ENCODE data around the gene USP36. TPM values are rescaled to one million over a fixed set of nuclear protein-coding genes. Genes with fewer than 3 reads are reported as not detected.
"Not testable (repeated sequence)": the region's sequence is repeated elsewhere in the genome, so short reads cannot be mapped to it uniquely, and the experiment has no call there.

The USP36 gene
- total RNA-seq, 1 donor: 30.8 TPM

DNA sequence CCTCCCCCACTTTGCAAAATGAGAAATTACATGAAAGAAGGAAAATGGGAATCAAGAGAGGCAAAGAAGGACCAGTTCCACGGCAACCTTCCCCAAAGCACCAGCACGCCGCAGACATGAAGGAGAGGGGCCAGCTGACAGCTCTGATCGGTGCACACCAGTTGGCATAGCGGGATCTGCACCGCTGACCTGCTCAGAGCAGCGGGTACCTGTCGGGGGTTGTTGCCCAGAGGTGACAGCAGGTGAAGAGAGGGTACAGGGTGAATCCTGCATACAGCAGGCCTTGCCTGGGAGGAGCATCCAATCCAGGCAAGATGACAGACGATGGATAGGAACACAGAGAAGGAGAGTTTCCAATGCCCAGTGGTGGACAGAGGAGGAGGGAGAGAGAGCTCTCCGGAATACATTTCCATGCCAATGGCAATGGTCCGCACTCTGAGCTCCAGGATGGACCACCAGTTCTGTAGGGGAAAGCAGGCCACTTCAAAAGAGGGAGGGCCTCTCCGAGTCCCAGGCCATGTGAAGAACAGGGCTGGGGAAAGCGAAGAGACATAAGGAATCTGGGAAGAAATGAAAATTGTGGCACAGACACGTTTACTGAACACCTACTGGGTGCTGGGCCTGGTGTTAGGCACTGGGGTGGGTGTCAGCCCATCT is 38.4 kb upstream of the USP36 start:
- Histone ChIP-seq H3K27ac (ENCODE audit: low read depth, low read length) (peak overlapping the region; percentile 94), H4K20me1 (ENCODE audit: insufficient read depth, low read length) (peaks cover 25% of the 10 kb centered on the region), H3K4me2 (ENCODE audit: insufficient read depth, low read length) (peak overlapping the region; percentile 80), H3K79me2 (ENCODE audit: insufficient read depth, low read length) (peaks cover 84% of the 10 kb centered on the region), H3K9me3 (ENCODE audit: low read depth, low read length) (no peaks in the 10 kb centered on the region), H3K4me1 (ENCODE audit: insufficient read depth, low read length) (peaks cover 47% of the 10 kb centered on the region), H2AFZ (ENCODE audit: low read length) (no peak overlapping the region), H3K36me3 (ENCODE audit: insufficient read depth, low read length) (peaks cover 6% of the 10 kb centered on the region), H3K27me3 (ENCODE audit: insufficient read depth, low read length) (no peaks in the 10 kb centered on the region), H3K4me3 (ENCODE audit: insufficient read depth, low read length) (peak overlapping the region; percentile 34)
- TF ChIP-seq, protein P1, sequence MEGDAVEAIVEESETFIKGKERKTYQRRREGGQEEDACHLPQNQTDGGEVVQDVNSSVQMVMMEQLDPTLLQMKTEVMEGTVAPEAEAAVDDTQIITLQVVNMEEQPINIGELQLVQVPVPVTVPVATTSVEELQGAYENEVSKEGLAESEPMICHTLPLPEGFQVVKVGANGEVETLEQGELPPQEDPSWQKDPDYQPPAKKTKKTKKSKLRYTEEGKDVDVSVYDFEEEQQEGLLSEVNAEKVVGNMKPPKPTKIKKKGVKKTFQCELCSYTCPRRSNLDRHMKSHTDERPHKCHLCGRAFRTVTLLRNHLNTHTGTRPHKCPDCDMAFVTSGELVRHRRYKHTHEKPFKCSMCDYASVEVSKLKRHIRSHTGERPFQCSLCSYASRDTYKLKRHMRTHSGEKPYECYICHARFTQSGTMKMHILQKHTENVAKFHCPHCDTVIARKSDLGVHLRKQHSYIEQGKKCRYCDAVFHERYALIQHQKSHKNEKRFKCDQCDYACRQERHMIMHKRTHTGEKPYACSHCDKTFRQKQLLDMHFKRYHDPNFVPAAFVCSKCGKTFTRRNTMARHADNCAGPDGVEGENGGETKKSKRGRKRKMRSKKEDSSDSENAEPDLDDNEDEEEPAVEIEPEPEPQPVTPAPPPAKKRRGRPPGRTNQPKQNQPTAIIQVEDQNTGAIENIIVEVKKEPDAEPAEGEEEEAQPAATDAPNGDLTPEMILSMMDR (IDR thresholded peaks at IDR 0.05; ENCODE audit: extremely low read depth, low read depth, low read length): no peak
- peak; percentile 57 for DNase-seq (ENCODE audit: insufficient read length, low spot score, missing footprints)

DNA sequence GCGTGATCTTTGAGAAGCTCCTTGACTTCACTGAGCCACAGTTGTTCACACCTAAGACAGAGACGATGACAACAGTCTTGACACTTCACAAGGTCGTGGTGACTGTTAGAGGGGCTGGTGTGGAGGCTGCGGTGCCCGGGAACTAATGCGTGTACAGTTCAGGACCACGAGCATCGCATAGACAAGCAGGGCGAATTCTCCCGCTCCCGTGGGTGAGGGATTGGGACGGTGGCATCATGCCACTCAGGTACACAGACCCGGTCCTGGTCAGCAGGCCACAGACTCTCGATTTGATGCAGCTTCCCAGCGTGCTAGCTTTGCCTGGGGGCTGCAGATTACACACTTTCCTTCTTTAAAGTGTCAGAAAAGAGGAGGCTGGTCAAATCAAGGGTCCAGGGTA is 37.6 kb upstream of the USP36 start:
- no peak overlapping the region for H3K27ac ChIP-seq (ENCODE audit: low read depth, low read length)
- H3K79me2 ChIP-seq (ENCODE audit: insufficient read depth, low read length): peaks cover 83% of the 10 kb centered on the region

DNA sequence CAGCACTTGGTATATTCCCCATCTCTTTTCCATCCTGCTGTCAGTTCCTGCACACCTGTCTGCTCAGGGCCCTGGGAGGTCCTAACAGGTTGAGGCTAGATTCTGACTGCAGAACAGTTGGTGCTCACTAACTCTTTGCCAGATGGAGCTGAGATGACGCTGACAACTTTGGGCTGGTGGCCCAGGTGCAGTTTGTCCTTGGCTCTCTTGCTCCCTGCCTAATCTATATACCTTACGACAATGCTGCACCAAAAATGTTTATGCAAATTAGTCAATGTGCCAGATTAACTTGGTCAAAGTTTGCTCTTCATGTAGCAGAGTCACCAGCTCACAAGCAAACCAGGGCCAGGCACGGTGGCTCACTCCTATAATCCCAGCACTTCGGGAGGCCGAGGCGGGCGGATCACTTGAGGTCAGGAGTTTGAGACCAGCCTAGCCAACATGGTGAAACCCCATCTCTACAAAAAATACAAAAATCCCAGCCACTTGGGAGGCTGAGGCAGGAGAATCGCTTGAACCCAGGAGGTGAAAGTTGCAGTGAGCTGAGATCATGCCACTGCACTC is 36.4 kb upstream of the USP36 start:
- Histone ChIP-seq H3K4me1 (ENCODE audit: insufficient read depth, low read length) (peaks cover 37% of the 10 kb centered on the region), H3K79me2 (ENCODE audit: insufficient read depth, low read length) (peaks cover 80% of the 10 kb centered on the region), H4K20me1 (ENCODE audit: insufficient read depth, low read length) (peaks cover 33% of the 10 kb centered on the region), H3K36me3 (ENCODE audit: insufficient read depth, low read length) (peaks cover 24% of the 10 kb centered on the region)
- not testable (repeated sequence) for H3K27me3 ChIP-seq (ENCODE audit: insufficient read depth, low read length); DNase-seq (ENCODE audit: insufficient read length, low spot score, missing footprints); H3K4me3 ChIP-seq (ENCODE audit: insufficient read depth, low read length); H3K27ac ChIP-seq (ENCODE audit: low read depth, low read length); H3K4me2 ChIP-seq (ENCODE audit: insufficient read depth, low read length); H2AFZ ChIP-seq (ENCODE audit: low read length); H3K9me3 ChIP-seq (ENCODE audit: low read depth, low read length)

More for the DNA sequence above, 37.6 kb upstream of the USP36 start:
- Histone ChIP-seq H3K4me3 (ENCODE audit: insufficient read depth, low read length) (no peak overlapping the region), H3K4me1 (ENCODE audit: insufficient read depth, low read length) (peaks cover 45% of the 10 kb centered on the region), H3K4me2 (ENCODE audit: insufficient read depth, low read length) (no peak overlapping the region), H3K27me3 (ENCODE audit: insufficient read depth, low read length) (no peaks in the 10 kb centered on the region), H3K9me3 (ENCODE audit: low read depth, low read length) (no peaks in the 10 kb centered on the region), H2AFZ (ENCODE audit: low read length) (no peak overlapping the region), H4K20me1 (ENCODE audit: insufficient read depth, low read length) (peaks cover 28% of the 10 kb centered on the region), H3K36me3 (ENCODE audit: insufficient read depth, low read length) (peaks cover 13% of the 10 kb centered on the region)
- TF ChIP-seq, protein P1 (IDR thresholded peaks at IDR 0.05; ENCODE audit: extremely low read depth, low read depth, low read length): no peak
- DNase-seq (ENCODE audit: insufficient read length, low spot score, missing footprints): peak; percentile 4

DNA sequence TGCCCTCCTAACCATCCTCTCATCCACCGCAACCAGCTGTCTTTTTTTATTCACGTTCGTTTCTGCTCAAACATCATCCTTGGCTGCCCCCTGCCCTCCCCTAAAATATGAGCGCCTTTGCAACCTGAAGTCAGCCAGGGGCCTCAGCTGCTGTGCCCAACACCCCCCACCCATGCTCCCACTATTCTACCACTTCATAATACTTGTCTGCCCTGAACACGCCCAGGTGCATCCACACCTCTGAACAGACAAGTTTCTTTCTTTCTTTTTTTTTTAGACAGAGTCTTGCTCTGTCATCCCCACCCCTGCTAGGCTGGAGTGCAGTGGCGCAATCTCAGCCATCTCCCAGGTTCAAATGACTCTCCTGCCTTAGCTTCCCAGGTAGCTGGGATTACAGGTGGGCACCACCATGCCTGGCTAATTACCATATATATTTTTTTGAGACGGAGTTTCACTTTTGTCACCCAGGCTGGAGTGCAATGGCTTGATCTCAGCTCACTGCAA is 35.5 kb upstream of the USP36 start:
- Histone ChIP-seq H3K4me2 (ENCODE audit: insufficient read depth, low read length) (no peak overlapping the region), H3K4me3 (ENCODE audit: insufficient read depth, low read length) (no peak overlapping the region), H3K4me1 (ENCODE audit: insufficient read depth, low read length) (peaks cover 37% of the 10 kb centered on the region), H3K36me3 (ENCODE audit: insufficient read depth, low read length) (peaks cover 27% of the 10 kb centered on the region), H3K27ac (ENCODE audit: low read depth, low read length) (peak overlapping the region; percentile 61), H4K20me1 (ENCODE audit: insufficient read depth, low read length) (peaks cover 33% of the 10 kb centered on the region), H3K27me3 (ENCODE audit: insufficient read depth, low read length) (no peaks in the 10 kb centered on the region), H2AFZ (ENCODE audit: low read length) (no peak overlapping the region), H3K9me3 (ENCODE audit: low read depth, low read length) (no peaks in the 10 kb centered on the region), H3K79me2 (ENCODE audit: insufficient read depth, low read length) (peaks cover 73% of the 10 kb centered on the region)
- TF ChIP-seq, protein P1 (IDR thresholded peaks at IDR 0.05; ENCODE audit: extremely low read depth, low read depth, low read length): no peak
- peak; percentile 55 for DNase-seq (ENCODE audit: insufficient read length, low spot score, missing footprints)
